Activated CD8-positive, alpha-beta memory T cell treated with anti-CD3 and anti-CD28 coated beads for 1 hour (primary cell): Measurements from ENCODE around the gene CPTP.
A peak's percentile ranks its signal among the peaks of the same experiment; 100 is the strongest.
"Not testable (repeated sequence)": the region's sequence is repeated elsewhere in the genome, so short reads cannot be mapped to it uniquely, and the experiment has no call there.

ENCODE experiments used
- DNase-seq, 2 donors: peaks; one replicate each; pipeline ENCODE4 v3.0.0-alpha.2; 2020; ENCODE audit warnings: low read depth in 1 of 2; ENCODE audit errors: extremely low read depth in 1 of 2

Gene CPTP

DNA sequence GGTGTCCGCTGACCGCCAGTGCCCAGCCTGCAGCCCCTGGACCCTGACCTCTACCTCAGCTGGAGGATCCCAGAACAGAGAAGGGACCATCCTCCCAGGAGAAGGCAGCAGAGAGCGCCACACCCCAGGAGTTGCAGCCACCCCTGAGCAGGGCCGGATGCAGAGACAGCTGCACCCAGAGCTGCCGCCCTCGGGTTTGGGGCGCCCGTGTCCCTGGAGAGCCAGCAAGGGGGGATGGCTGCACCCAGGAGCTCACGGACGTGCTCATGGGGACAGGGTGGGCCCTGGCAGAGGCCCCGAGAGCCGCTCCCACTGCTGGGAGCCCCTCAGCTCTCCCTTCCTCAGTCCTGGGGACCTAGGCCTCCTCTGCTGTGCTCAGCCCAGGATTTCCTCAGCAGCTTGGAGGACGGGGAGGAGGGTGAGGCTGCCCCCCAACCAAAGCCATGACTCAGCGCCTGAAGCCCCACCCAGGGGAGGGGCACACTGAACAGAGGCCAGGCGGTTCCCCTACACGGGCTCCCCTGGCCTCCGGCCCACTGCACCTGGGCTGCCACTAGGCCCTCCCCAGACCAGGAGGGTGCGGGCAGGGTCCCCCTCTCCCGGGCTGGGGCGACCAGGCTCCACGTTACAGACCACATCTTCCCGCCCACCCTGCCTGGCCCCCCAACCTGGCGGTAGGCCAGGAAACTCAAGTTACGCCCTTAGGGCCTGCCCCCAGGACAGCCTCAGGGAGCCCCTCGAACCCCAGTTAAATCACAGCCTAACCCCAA lies 19.1 kb upstream of the CPTP start:
- DNase-seq, result peak; percentile 40 to 64

DNA sequence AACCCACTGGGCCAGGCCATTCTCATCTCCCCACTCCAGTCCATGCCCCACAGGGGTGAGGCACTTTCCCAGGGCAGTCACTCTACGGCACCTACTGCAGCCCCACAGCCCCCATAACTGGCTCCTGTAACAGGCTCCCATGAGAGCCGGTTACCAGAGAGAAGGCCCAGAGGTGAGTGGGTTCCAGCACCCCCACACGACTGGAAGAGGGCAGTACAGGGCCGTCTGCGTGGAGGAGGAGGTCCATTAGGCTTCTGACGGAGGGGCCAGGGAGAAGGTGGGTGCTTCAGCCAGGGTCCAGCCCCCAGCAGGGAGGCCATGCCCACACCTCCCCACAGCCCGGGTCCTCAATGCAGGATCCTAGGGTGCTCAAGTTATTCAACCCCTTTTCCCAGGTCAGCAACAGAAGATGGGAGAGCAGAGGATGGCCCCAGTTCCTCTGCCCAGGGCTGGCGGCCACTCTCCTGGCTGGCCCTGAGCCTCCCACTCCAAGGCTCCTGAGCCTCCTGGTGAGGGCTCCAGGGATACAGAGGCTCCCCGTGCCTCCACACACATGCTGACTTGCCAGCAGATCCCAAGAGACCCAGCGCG lies 18.4 kb upstream of the CPTP start:
- DNase-seq, result no peak

DNA sequence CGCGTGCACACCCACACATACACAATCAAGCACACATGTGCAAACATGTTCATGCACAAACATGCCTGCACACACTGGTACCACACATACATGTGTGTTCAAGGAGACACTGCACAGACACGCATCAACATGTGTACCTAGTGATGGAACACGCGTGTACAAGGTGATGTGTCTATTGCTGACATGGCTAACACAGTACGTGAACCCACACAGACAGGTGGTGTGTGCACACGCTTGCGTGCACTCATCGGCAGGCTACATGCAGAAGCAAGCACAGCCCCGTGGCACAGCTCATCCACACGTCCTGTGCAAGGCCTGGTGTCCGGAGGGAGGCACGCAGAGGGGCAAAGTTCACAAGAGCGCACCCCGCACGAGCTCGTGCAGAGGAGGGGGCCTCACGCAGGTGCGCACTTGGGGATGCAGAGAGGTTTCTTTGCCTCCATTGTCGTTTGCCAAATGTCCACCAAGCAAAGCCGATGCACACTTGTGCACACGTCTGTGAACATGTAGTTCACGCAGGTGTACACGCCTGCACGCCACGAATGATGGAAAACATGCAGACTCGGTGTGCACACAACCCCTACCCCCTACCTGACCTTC lies 17.8 kb upstream of the CPTP start:
- no peak for DNase-seq

GRCh38 chr1:1307261-1307922 lies 17.2 kb upstream of the CPTP start:
- DNase-seq, result no peak

GRCh38 chr1:1307923-1308755 lies 16.5 kb upstream of the CPTP start, which contains the start of the genes ACAP3 and PUSL1:
Gene ACAP3 (minus strand): TSS chr1:1307930. CDS start chr1:1307815, 115 bp downstream.
Gene PUSL1 (plus strand): TSS chr1:1308597. CDS start chr1:1308644, 47 bp downstream.
- DNase-seq, result peak; percentile 65 to 81

GRCh38 chr1:1308756-1309250 lies 15.8 kb upstream of the CPTP start:
- DNase-seq, result no peak

DNA sequence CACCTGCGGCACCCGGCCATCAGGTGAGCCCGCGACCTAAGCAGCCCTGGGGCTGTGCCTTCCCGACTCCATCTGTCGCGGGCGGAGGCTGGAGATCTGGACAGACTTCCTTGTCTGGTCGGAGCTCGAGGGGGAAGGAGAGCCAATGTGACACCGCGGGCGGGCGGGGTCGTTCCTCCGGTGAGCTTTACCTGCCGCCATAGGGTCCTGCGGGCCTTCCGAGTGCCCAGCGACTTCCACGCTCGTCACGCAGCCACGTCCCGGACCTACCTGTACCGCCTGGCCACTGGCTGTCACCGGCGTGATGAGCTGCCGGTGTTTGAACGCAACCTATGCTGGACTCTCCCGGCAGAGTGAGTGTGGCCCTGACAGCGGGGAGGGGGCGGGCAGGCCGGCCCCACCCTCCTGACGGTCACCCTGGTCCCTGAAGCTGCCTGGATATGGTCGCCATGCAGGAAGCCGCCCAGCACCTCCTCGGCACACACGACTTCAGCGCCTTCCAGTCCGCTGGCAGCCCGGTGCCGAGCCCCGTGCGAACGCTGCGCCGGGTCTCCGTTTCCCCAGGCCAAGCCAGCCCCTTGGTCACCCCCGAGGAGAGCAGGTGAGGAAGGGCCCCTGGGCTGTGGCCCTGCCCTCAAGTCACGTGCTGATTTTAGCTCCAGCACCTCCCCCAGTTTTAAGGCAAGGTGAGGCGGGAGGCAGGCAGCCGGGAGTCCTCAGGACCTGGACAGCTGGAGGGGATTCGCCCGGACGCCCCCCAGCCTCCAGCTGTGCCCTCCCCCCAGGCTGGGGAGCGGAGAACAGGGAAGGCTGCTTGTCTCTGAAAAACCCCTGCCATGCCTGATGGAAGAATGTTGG lies 15.1 kb upstream of the CPTP start:
- DNase-seq, result no peak

DNA sequence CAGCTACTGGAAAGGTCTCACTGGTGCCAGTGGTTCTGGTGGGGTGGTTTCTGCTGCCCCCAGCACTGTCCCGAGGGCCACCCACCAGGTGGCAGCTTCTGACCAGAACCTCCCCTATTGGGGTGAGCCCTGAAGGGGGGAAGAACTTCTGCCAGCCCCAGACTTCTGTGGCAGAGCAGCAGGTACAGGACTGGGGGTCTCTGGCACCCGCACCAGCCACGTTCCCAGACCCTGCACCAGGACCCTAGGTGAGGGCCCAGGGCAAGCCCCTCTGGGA lies 14.6 kb upstream of the CPTP start:
- no peak for DNase-seq

GRCh38 chr1:1310476-1311053 lies 14.0 kb upstream of the CPTP start:
- no peak for DNase-seq

- DNase-seq, result no peak
Measured at GRCh38 chr1:1311107-1312104, 13.2 kb upstream of the CPTP start.

DNA sequence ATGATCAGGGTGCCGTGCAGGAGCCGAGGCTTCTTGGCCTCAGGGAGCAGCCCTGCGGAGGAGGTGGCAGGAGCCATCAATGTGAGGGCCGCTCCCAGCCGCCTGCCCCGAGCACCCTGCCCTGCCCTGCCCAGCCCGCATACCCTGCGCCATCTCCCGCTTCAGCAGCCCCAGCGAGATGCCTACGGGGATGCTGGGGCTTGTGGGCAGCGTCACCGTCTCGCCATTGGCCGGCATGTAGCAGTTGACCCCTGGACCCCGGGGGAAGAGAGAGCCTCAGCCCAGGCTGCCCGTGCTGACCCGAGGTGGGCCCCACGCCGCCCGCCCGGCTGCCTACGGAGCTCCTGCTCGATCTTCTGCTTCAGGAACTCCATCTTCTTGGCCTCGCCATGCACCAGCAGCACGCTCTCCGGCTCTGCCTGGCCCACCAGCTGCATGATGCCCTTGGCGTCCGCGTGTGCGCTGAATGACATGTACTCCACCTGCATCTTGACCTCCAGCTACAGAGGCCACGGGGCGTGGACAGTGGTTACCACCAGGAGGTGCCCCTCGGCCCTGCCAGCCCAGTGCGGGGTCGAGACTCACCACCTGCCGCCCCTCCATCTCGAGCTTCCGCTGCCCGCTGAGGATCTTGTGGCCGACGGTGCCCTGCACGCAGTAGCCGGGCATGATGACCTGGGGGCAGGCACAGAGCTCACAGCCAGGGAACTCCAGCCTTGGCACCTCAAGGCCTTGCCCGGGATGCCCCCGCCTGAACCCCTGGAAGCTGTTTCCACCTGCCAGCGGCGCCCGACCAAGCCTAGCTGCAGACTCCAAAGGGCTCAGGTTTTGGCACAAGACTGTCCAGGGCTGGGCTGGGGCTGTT lies 11.9 kb upstream of the CPTP start:
- DNase-seq, result no peak

- DNase-seq, result no peak
Measured at GRCh38 chr1:1313500-1314236, 10.9 kb upstream of the CPTP start.

- no peak for DNase-seq
Measured at GRCh38 chr1:1314237-1314586, 10.4 kb upstream of the CPTP start.

GRCh38 chr1:1314678-1315335 lies 9.8 kb upstream of the CPTP start:
- no peak for DNase-seq

DNA sequence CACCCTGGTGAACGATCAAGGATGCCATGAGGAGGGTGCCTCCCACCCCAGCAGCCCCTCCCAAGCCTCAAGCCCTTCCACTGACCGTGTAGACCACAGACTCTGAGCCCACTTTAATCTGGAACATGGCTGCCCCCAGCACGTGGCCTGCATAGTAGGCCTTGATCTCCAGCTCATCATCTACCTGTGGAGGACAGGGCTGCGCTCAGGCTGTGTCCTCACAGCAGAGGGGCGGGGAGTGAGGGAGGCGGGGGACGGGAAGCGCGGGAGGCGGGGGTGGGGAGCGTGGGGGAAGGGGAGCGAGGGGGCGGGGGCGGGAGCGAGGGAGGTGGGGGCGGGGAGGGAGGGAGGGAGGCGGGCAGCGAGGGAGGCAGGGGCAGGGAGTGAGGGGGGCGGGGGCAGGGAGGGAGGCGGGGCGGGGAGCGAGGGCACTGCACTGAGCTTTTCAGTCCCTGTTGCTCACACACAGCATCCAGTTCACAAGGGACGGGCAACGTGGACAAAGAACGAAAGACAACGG lies 9.1 kb upstream of the CPTP start:
- DNase-seq, result no peak

GRCh38 chr1:1316199-1316598 lies 8.4 kb upstream of the CPTP start:
- not testable (repeated sequence) for DNase-seq
